DOHH2 (cell line): ENCODE results near the gene PCSK9.

Experiments used
- H3F3A ChIP-seq: fragments of 200-600 bp; sonication (generic), shearing (Covaris generic); 2 replicates; pipeline ENCODE4 v1.6.0; 2016; ENCODE audit warnings: antibody characterized with exemption, mild to moderate bottlenecking; ENCODE audit not compliant: control insufficient read depth, insufficient read depth
- H3K27ac ChIP-seq: fragments of 200-600 bp; sonication (generic); 2 replicates; pipeline ENCODE4 v1.5.1; 2014; ENCODE audit warnings: low read depth, mild to moderate bottlenecking, low read length, moderate library complexity
- H3K27me3 ChIP-seq: fragments of 200-600 bp; sonication (generic); 2 replicates; pipeline ENCODE4 v1.6.1; 2014; ENCODE audit warnings: mild to moderate bottlenecking, low read length, mixed read lengths; ENCODE audit not compliant: control insufficient read depth
- H3K36me3 ChIP-seq: fragments of 200-600 bp; sonication (generic); 2 replicates; pipeline ENCODE4 v1.6.1; 2014; ENCODE audit warnings: mild to moderate bottlenecking, low read length, moderate library complexity, mixed read lengths; ENCODE audit not compliant: control insufficient read depth
- H3K4me1 ChIP-seq: fragments of 200-600 bp; sonication (generic); 2 replicates; pipeline ENCODE4 v1.6.1; 2014; ENCODE audit warnings: mild to moderate bottlenecking, low read length, mixed read lengths; ENCODE audit not compliant: control insufficient read depth
- H3K4me2 ChIP-seq: fragments of 200-600 bp; sonication (generic); 2 replicates; pipeline ENCODE4 v1.6.0; 2014; ENCODE audit warnings: mild to moderate bottlenecking, low read length, moderate library complexity
- H3K4me3 ChIP-seq: fragments of 200-600 bp; sonication (generic); 2 replicates; pipeline ENCODE4 v1.5.1; 2014; ENCODE audit warnings: mild to moderate bottlenecking, low read length, mixed read lengths
- H3K79me2 ChIP-seq: fragments of 200-600 bp; sonication (generic); 2 replicates; pipeline ENCODE4 v1.6.1; 2014; ENCODE audit warnings: mild to moderate bottlenecking, low read length, mixed read lengths; ENCODE audit not compliant: control insufficient read depth
- H3K9me2 ChIP-seq: fragments of 200-600 bp; sonication (generic); replicated peaks from 2 replicates; pipeline ENCODE4 v1.6.1; 2014; ENCODE audit warnings: mild to moderate bottlenecking, low read length, mixed read lengths; ENCODE audit not compliant: control insufficient read depth
- H3K9me3 ChIP-seq: fragments of 200-600 bp; sonication (generic); 2 replicates; pipeline ENCODE4 v1.6.1; 2014; ENCODE audit warnings: antibody characterized with exemption, low read length, mixed read lengths; ENCODE audit not compliant: control insufficient read depth, insufficient read depth
- H4K20me1 ChIP-seq: fragments of 200-600 bp; sonication (generic); 2 replicates; pipeline ENCODE4 v1.6.0; 2014; ENCODE audit warnings: low read depth, mild to moderate bottlenecking, antibody characterized with exemption, low read length, moderate library complexity; ENCODE audit not compliant: control insufficient read depth, insufficient read depth
- EZH2phosphoT487 ChIP-seq: fragments of 200-600 bp; sonication (generic); IDR thresholded peaks from 2 replicates; pipeline ENCODE4 v1.6.1; 2017; ENCODE audit warnings: borderline replicate concordance, mild to moderate bottlenecking, antibody characterized with exemption, low read length, moderate library complexity, mixed read lengths
- TF ChIP-seq, protein P1 (sequence below): fragments of 200-600 bp; sonication (generic); IDR thresholded peaks from one replicate; pipeline ENCODE4 v1.5.1; 2014; ENCODE audit warnings: antibody characterized with exemption, mild to moderate bottlenecking, low read depth, low read length; ENCODE audit not compliant: poor library complexity, severe bottlenecking

PCSK9 gene

GRCh38 chr1:55057270-55057955 lies 18.1 kb downstream of the PCSK9 start:
- Histone ChIP-seq H3K36me3 (no peaks in the 10 kb centered on the region), H3F3A (no peaks in the 10 kb centered on the region), H3K79me2 (no peaks in the 10 kb centered on the region), H3K4me3 (no peak overlapping the region), H3K9me3 (no peaks in the 10 kb centered on the region), H3K27ac (no peak overlapping the region), H3K27me3 (no peaks in the 10 kb centered on the region), H4K20me1 (no peaks in the 10 kb centered on the region), H3K4me1 (no peaks in the 10 kb centered on the region), H3K9me2 (no peaks in the 10 kb centered on the region), H3K4me2 (no peak overlapping the region)
- TF ChIP-seq, protein P1, sequence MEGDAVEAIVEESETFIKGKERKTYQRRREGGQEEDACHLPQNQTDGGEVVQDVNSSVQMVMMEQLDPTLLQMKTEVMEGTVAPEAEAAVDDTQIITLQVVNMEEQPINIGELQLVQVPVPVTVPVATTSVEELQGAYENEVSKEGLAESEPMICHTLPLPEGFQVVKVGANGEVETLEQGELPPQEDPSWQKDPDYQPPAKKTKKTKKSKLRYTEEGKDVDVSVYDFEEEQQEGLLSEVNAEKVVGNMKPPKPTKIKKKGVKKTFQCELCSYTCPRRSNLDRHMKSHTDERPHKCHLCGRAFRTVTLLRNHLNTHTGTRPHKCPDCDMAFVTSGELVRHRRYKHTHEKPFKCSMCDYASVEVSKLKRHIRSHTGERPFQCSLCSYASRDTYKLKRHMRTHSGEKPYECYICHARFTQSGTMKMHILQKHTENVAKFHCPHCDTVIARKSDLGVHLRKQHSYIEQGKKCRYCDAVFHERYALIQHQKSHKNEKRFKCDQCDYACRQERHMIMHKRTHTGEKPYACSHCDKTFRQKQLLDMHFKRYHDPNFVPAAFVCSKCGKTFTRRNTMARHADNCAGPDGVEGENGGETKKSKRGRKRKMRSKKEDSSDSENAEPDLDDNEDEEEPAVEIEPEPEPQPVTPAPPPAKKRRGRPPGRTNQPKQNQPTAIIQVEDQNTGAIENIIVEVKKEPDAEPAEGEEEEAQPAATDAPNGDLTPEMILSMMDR, result no peak
- no peak for TF ChIP-seq EZH2phosphoT487

DNA sequence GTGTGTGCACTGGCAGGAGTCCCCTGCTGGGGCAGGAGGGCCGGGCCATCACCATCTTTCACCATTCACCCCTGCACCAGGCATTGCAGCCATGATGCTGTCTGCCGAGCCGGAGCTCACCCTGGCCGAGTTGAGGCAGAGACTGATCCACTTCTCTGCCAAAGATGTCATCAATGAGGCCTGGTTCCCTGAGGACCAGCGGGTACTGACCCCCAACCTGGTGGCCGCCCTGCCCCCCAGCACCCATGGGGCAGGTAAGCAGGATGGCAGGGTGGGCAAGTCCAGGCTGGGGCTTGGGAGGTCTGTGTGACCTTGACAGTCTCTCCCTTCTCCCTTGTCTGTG lies 18.6 kb downstream of the PCSK9 start:
- no peak overlapping the region for H3K27ac ChIP-seq
- no peaks in the 10 kb centered on the region for H3K36me3 ChIP-seq
- no peak for TF ChIP-seq EZH2phosphoT487
- TF ChIP-seq, protein P1, result no peak
- no peaks in the 10 kb centered on the region for H3F3A ChIP-seq
- H3K4me3 ChIP-seq, result no peak overlapping the region
- no peaks in the 10 kb centered on the region for H3K27me3 ChIP-seq
- H3K4me2 ChIP-seq, result no peak overlapping the region
- H3K9me3 ChIP-seq, result no peaks in the 10 kb centered on the region
- H3K79me2 ChIP-seq, result no peaks in the 10 kb centered on the region
- H4K20me1 ChIP-seq, result no peaks in the 10 kb centered on the region
- no peaks in the 10 kb centered on the region for H3K4me1 ChIP-seq
- H3K9me2 ChIP-seq, result no peaks in the 10 kb centered on the region

DNA sequence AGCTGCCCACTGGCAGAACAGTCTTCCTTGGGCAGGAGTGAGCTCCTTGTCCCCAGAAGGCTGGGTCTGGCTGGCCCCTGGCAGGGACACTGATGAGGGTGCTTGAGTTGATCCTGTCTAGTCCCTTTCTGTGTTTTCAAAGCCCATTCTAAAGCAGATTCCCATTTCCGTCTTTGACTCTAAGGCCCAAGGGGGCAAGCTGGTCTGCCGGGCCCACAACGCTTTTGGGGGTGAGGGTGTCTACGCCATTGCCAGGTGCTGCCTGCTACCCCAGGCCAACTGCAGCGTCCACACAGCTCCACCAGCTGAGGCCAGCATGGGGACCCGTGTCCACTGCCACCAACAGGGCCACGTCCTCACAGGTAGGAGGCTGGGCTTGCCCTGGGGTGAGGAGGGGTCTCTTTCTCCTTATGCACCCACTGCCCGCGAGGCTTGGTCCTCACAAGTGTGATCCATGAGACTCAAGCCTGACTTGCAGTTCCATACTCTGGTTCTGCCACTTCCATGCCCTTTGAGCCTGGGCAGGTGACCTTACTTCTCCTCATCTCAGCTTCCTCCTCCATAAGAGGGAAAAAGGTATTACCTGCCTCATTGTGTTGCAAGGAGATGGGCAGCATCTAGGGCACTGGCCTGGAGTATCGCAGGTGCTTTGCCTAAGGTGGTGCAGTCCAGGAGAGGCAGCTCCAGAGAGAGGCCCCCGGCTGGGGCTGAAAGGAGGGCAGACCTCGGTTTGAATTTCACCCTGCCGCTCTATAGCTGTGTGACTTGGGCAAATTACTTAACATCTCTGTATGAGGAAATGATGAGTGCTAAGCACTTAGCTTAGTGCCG lies 20.2 kb downstream of the PCSK9 start:
- no peak overlapping the region for H3K4me2 ChIP-seq
- TF ChIP-seq, protein P1, result no peak
- TF ChIP-seq EZH2phosphoT487, result no peak
- H3K36me3 ChIP-seq, result no peaks in the 10 kb centered on the region
- no peaks in the 10 kb centered on the region for H3K79me2 ChIP-seq
- no peaks in the 10 kb centered on the region for H3K4me1 ChIP-seq
- no peaks in the 10 kb centered on the region for H3K9me2 ChIP-seq
- H3K27ac ChIP-seq, result no peak overlapping the region
- no peaks in the 10 kb centered on the region for H4K20me1 ChIP-seq
- no peaks in the 10 kb centered on the region for H3F3A ChIP-seq
- no peaks in the 10 kb centered on the region for H3K27me3 ChIP-seq
- H3K9me3 ChIP-seq, result no peaks in the 10 kb centered on the region
- H3K4me3 ChIP-seq, result no peak overlapping the region
